IMR-90 (cell line): ENCODE measurements around the gene GSKIP. TPM values are rescaled to one million over a fixed set of nuclear protein-coding genes. Genes with fewer than 3 reads are reported as not detected.

Source experiments
- ATAC-seq: fragments of 200-7000 bp; cut with Tn5 transposase; 2 replicates; pipeline ENCODE4 v1.9.1; 2020; ENCODE audit warnings: low read depth, mild to moderate bottlenecking, moderate library complexity
- BruUV-seq: library from RNA; stranded (reverse); fragments of 400-500 nt; replicated peaks from 2 replicates; lab custom pipeline; 2021; lab: Mats Ljungman, UMichigan
- CTCF ChIA-PET: fragments of 300-600 bp; formaldehyde crosslinking; extraction: SDS; loops from one replicate; lab custom pipeline; 2021; ENCODE audit warnings: antibody characterized with exemption; lab: Yijun Ruan, JAX
- POLR2A ChIA-PET: fragments of 300-600 bp; sonication (Branson Sonifier 250); formaldehyde crosslinking; loops from one replicate; lab custom pipeline; 2022; ENCODE audit warnings: antibody characterized with exemption; ENCODE audit not compliant: unreplicated experiment; lab: Charles Lee
- DNase-seq: peaks from one replicate; pipeline ENCODE4 v3.0.0; 2013
- H2AFZ ChIP-seq: replicated peaks from 2 replicates; pipeline ENCODE3; 2013; ENCODE audit warnings: low read length, mild to moderate bottlenecking; ENCODE audit not compliant: poor library complexity
- H2AK5ac ChIP-seq: 2 replicates; pipeline ENCODE4 v1.6.1; 2013; ENCODE audit warnings: low read depth, low read length, inconsistent platforms
- H2AK9ac ChIP-seq: replicated peaks from 2 replicates; pipeline ENCODE3; 2013; ENCODE audit warnings: mild to moderate bottlenecking, low read depth, low read length, moderate library complexity; ENCODE audit not compliant: poor library complexity
- H2BK120ac ChIP-seq: 2 replicates; pipeline ENCODE4 v1.6.1; 2013; ENCODE audit warnings: low read depth, low read length, inconsistent platforms
- H2BK15ac ChIP-seq: 3 replicates; pipeline ENCODE4 v1.6.1; 2013; ENCODE audit warnings: low read depth, low read length, inconsistent platforms
- H2BK20ac ChIP-seq: 2 replicates; pipeline ENCODE4 v1.6.1; 2013; ENCODE audit warnings: low read depth, mild to moderate bottlenecking, inconsistent platforms, low read length, moderate library complexity
- H2BK5ac ChIP-seq: 2 replicates; pipeline ENCODE4 v1.6.1; 2013; ENCODE audit warnings: mild to moderate bottlenecking, low read depth, low read length, inconsistent platforms; ENCODE audit not compliant: poor library complexity, severe bottlenecking
- H3K14ac ChIP-seq: replicated peaks from 2 replicates; pipeline ENCODE4 v1.6.1; 2013; ENCODE audit warnings: low read depth, low read length, inconsistent platforms
- H3K18ac ChIP-seq: 2 replicates; pipeline ENCODE4 v1.6.1; 2013; ENCODE audit warnings: low read depth, low read length, control low read depth
- H3K23ac ChIP-seq: 2 replicates; pipeline ENCODE4 v1.6.1; 2013; ENCODE audit warnings: low read depth, low read length, inconsistent platforms
- H3K27ac ChIP-seq: 2 replicates; pipeline ENCODE4 v1.5.1; 2013; ENCODE audit warnings: mild to moderate bottlenecking, control low read depth, low read length; ENCODE audit not compliant: insufficient read depth
- H3K27me3 ChIP-seq: 2 replicates; pipeline ENCODE4 v1.6.1; 2013; ENCODE audit warnings: low read length; ENCODE audit not compliant: control insufficient read depth, insufficient read depth
- H3K36me3 ChIP-seq: 2 replicates; pipeline ENCODE4 v1.6.1; 2013; ENCODE audit warnings: low read length, mixed read lengths; ENCODE audit not compliant: control insufficient read depth, insufficient read depth
- H3K4ac ChIP-seq: 2 replicates; pipeline ENCODE4 v1.6.1; 2013; ENCODE audit warnings: low read depth, low read length, inconsistent platforms
- H3K4me1 ChIP-seq: 2 replicates; pipeline ENCODE4 v1.6.1; 2013; ENCODE audit warnings: low read length, mixed read lengths; ENCODE audit not compliant: control insufficient read depth, insufficient read depth
- H3K4me2 ChIP-seq: 2 replicates; pipeline ENCODE4 v1.6.1; 2013; ENCODE audit warnings: low read depth, mild to moderate bottlenecking, control low read depth, low read length, moderate library complexity
- H3K4me3 ChIP-seq: 2 replicates; pipeline ENCODE4 v1.5.1; 2013; ENCODE audit warnings: low read depth, mild to moderate bottlenecking, control low read depth, low read length, moderate library complexity; ENCODE audit not compliant: insufficient read depth
- H3K56ac ChIP-seq: 2 replicates; pipeline ENCODE4 v1.6.1; 2013; ENCODE audit warnings: low read length, inconsistent platforms; ENCODE audit not compliant: insufficient read depth; ENCODE audit errors: extremely low read depth
- H3K79me1 ChIP-seq, 2 experiments: 2 replicates each; pipeline ENCODE4 v1.6.1; 2013; ENCODE audit warnings: low read length in 2 of 2, inconsistent platforms in 1 of 2, low read depth in 1 of 2
- H3K9ac ChIP-seq: 2 replicates; pipeline ENCODE4 v1.6.1; 2013; ENCODE audit warnings: low read depth, low read length, control low read depth
- H3K9me1 ChIP-seq: 2 replicates; pipeline ENCODE4 v1.6.1; 2013; ENCODE audit warnings: low read length, inconsistent platforms; ENCODE audit not compliant: insufficient read depth
- H3K9me3 ChIP-seq: 2 replicates; pipeline ENCODE4 v1.6.1; 2013; ENCODE audit warnings: low read length; ENCODE audit not compliant: control insufficient read depth, insufficient read depth
- H4K20me1 ChIP-seq: 2 replicates; pipeline ENCODE4 v1.6.1; 2013; ENCODE audit warnings: low read length, inconsistent platforms; ENCODE audit not compliant: insufficient read depth
- H4K5ac ChIP-seq: 2 replicates; pipeline ENCODE4 v1.6.1; 2013; ENCODE audit warnings: mild to moderate bottlenecking, low read depth, low read length, control low read depth
- H4K8ac ChIP-seq, 2 experiments: 2 replicates each; pipeline ENCODE4 v1.6.1; 2013; ENCODE audit warnings: low read depth in 2 of 2, low read length in 2 of 2, control low read depth in 1 of 2, inconsistent platforms in 1 of 2
- H4K91ac ChIP-seq: 2 replicates; pipeline ENCODE4 v1.6.1; 2013; ENCODE audit warnings: low read depth, low read length, inconsistent platforms; ENCODE audit not compliant: insufficient read depth
- BHLHE40 ChIP-seq: fragments of 150-350 bp; IDR thresholded peaks from 2 replicates; pipeline ENCODE4 v1.6.1; 2016; ENCODE audit warnings: mild to moderate bottlenecking, low read depth, low read length
- WGBS, 2 experiments: methylation state at CpG; one replicate each; pipeline versions ENCODE4 v1.1.5 to v1.1.7; 2013; ENCODE audit warnings: missing lambda C conversion rate in 2 of 2; ENCODE audit not compliant: insufficient read length in 1 of 2; ENCODE audit errors: extremely low coverage in 2 of 2; 5-methylcytosine and 5-hydroxymethylcytosine counted together
- dilution Hi-C: fragments of 300-500 bp; cut with HindIII; formaldehyde crosslinking; loops from one replicate; pipeline ENCODE4 v1.14.3; 2018; ENCODE audit warnings: low sequenced_read_pairs; ENCODE audit not compliant: unreplicated experiment
- in situ Hi-C: fragments of 300-500 bp; cut with MboI; formaldehyde crosslinking; loops from 3 replicates; pipeline ENCODE4 v1.14.3; 2019; ENCODE audit warnings: low sequenced_read_pairs, inconsistent platforms, mixed read lengths
- intact Hi-C: fragments of 100-400 bp; cut with micrococcal nuclease; formaldehyde crosslinking; loops from 2 replicates; pipeline ENCODE4 v1.10.0; 2022
- polyA plus RNA-seq, 3 experiments: library from polyadenylated mRNA; depleted of rRNA; stranded (reverse); fragments of >200 nt; gene quantifications; 2 replicates each; pipeline ENCODE4 v1.2.3, GENCODE V29; 2012; ENCODE audit warnings: low replicate concordance in 1 of 3
- total RNA-seq: library from RNA; depleted of rRNA; stranded (reverse); fragments of >200 nt; gene quantifications from 2 replicates; pipeline ENCODE4 v1.2.3, GENCODE V29; 2012

The GSKIP gene
- total and polyA plus RNA-seq, 2 of the 4 experiments (the other 2 are of a cell fraction) = 11.7 to 22.0 TPM

DNA sequence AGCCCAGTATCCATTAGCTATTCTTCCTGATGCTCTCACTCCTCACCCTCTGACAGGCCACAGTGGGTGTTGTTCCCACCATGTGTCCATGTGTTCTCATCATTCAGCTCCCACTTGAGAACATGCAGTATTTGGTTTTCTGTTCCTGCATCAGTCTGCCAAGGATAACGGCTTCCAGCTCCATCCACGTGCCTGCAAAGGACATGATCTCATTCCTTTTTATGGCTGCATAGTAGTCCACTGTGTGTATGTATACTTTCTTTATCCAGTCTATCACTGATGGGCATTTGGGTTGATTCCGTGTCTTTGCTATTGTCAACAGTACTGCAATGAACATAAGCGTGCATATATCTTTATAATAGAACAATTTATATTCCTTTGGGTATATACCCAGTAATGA, 9.1 kb upstream of the GSKIP start:
- H2AFZ ChIP-seq = no peak overlapping the region
- no peaks in the 10 kb centered on the region for H3K36me3 ChIP-seq
- no peak overlapping the region for H3K9ac ChIP-seq
- peaks cover 18% of the 10 kb centered on the region; the same call in 1 of the 2 replicates for H4K20me1 ChIP-seq
- dilution Hi-C loops (no loop called here), intact Hi-C loops (no loop called here), in situ Hi-C loops (no loop called here)
- BruUV-seq = no TSS peak
- peaks cover 5% of the 10 kb centered on the region; the same call in 1 of the 2 replicates for H3K4me1 ChIP-seq
- H2BK5ac ChIP-seq = no peak overlapping the region
- no peaks in the 10 kb centered on the region for H3K27me3 ChIP-seq
- no peak overlapping the region for H2BK15ac ChIP-seq
- no peak overlapping the region for H3K23ac ChIP-seq
- no peak for TF ChIP-seq BHLHE40
- H3K4me3 ChIP-seq = no peak overlapping the region
- H2BK20ac ChIP-seq = no peak overlapping the region
- ATAC-seq = no peak
- no peak overlapping the region for H3K14ac ChIP-seq
- no peak overlapping the region for H3K4me2 ChIP-seq
- H3K27ac ChIP-seq = no peak overlapping the region
- peaks cover 24 to 40% of the 10 kb centered on the region in 2 experiments for H3K79me1 ChIP-seq
- H4K91ac ChIP-seq = no peak overlapping the region
- H3K56ac ChIP-seq = no peak overlapping the region
- no peak for DNase-seq
- H3K18ac ChIP-seq = no peak overlapping the region
- no CpG with 5 or more reads among the region's 4 CpGs for WGBS, 2 experiments
- H4K8ac ChIP-seq = no peak overlapping the region
- CTCF ChIA-PET = no interaction called here
- POLR2A ChIA-PET = interaction anchor here (0.6 kb wide), 1 partner anchor 25 kb away, joined by 3 read pairs; no protein-coding TSS in a partner anchor
- H2AK5ac ChIP-seq = no peak overlapping the region
- H3K9me1 ChIP-seq = peaks cover 14% of the 10 kb centered on the region
- H3K4ac ChIP-seq = no peak overlapping the region
- no peak overlapping the region for H2BK120ac ChIP-seq
- no peak overlapping the region for H4K5ac ChIP-seq
- H2AK9ac ChIP-seq = no peak overlapping the region
- H3K9me3 ChIP-seq = no peaks in the 10 kb centered on the region
